SJSA1 (cell line): ENCODE results near the gene RBBP6. TPM values are rescaled to one million over a fixed set of nuclear protein-coding genes. Genes with fewer than 3 reads are reported as not detected.
A peak's percentile ranks its signal among the peaks of the same experiment; 100 is the strongest.
"Not testable (repeated sequence)": the region's sequence is repeated elsewhere in the genome, so short reads cannot be mapped to it uniquely, and the experiment has no call there.

ENCODE experiments used
- DNase-seq, 2 experiments: peaks; one replicate each; pipeline ENCODE4 v3.0.0-alpha.2; 2015 to 2020; ENCODE audit warnings: low spot score in 2 of 2, low read depth in 1 of 2
- H3K27ac ChIP-seq: fragments of 250-450 bp; sonication (Bioruptor Pico); 2 replicates; pipeline ENCODE4 v1.5.1; 2020; ENCODE audit warnings: mild to moderate bottlenecking, moderate library complexity
- H3K27me3 ChIP-seq: fragments of 250-450 bp; sonication (Bioruptor Pico); replicated peaks from 2 replicates; pipeline ENCODE4 v1.5.1; 2020; ENCODE audit warnings: mild to moderate bottlenecking, moderate library complexity
- H3K36me3 ChIP-seq: fragments of 250-450 bp; sonication (Bioruptor Pico); 2 replicates; pipeline ENCODE4 v1.5.1; 2020; ENCODE audit warnings: mild to moderate bottlenecking
- H3K4me1 ChIP-seq: fragments of 250-450 bp; sonication (Bioruptor Pico); replicated peaks from 2 replicates; pipeline ENCODE4 v1.6.1; 2021; ENCODE audit warnings: mild to moderate bottlenecking
- H3K4me3 ChIP-seq: fragments of 250-450 bp; sonication (Bioruptor Pico); 2 replicates; pipeline ENCODE4 v1.5.1; 2020; ENCODE audit warnings: mild to moderate bottlenecking
- H3K9me3 ChIP-seq: fragments of 250-450 bp; sonication (Bioruptor Pico); replicated peaks from 2 replicates; pipeline ENCODE4 v1.5.1; 2020; ENCODE audit warnings: mild to moderate bottlenecking
- total RNA-seq: library from RNA; depleted of rRNA; stranded (reverse); fragments of >200 nt; shearing (Covaris generic); gene quantifications from 2 replicates; pipeline ENCODE4 v1.2.3, GENCODE V29; 2014

RBBP6 gene
- total RNA-seq, 1 experiment from 2014 or later: 23.6 TPM

DNA sequence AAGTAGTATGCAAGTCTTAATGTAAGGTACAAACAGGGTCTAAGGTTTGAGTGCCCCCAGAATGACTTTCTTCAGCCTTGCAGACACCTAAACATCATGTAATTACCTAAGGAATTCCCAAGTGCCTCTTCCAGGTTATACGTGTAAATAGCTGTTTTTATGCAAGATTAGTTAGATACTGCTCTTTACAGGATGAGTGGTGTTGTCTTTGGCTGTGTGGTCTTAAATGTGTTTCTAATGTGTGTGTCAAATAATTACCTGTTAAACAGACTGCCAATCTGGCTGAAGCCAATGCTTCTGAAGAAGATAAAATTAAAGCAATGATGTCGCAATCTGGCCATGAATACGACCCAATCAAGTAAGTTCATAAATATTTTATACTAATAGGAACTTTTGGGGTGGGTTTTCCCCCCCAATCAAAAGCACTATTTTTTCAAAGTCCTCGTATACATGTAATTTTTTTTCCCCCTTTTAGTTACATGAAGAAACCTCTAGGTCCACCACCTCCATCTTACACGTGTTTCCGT lies 16.0 kb downstream of the RBBP6 start:
- Histone ChIP-seq H3K9me3 (no peaks in the 10 kb centered on the region), H3K36me3 (peaks cover 72% of the 10 kb centered on the region), H3K4me3 (no peak overlapping the region), H3K4me1 (no peaks in the 10 kb centered on the region; the same call in 1 of the 2 replicates), H3K27me3 (no peaks in the 10 kb centered on the region), H3K27ac (no peak overlapping the region)
- DNase-seq: no peak

GRCh38 chr16:24562811-24563210 lies 23.4 kb downstream of the RBBP6 start:
- Histone ChIP-seq H3K9me3 (no peaks in the 10 kb centered on the region), H3K27ac (no peak overlapping the region), H3K4me3 (no peak overlapping the region), H3K36me3 (peaks cover 92% of the 10 kb centered on the region), H3K4me1 (no peaks in the 10 kb centered on the region), H3K27me3 (no peaks in the 10 kb centered on the region)
- no peak for DNase-seq

DNA sequence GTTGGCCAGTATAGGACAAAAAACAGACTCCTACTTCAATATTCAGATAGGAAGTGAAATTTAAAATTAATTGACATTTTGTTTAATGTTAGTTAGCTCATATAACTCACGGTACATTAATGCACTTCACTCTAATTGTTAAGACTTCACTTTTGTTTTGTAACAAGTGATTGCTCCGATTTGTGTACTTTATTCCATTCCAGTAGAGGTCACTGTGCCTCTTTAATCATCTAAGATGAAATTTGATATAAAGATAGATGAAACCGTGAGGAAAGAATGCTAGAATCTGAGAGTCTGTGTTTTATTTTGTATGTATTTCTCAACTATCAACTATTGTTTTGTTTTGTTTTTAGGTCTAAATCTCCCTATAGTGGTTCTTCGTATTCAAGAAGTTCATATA lies 29.0 kb downstream of the RBBP6 start:
- DNase-seq: no peak
- Histone ChIP-seq H3K4me3 (no peak overlapping the region), H3K27me3 (no peaks in the 10 kb centered on the region), H3K9me3 (no peaks in the 10 kb centered on the region), H3K4me1 (no peaks in the 10 kb centered on the region), H3K27ac (no peak overlapping the region), H3K36me3 (peaks cover 96% of the 10 kb centered on the region)

DNA sequence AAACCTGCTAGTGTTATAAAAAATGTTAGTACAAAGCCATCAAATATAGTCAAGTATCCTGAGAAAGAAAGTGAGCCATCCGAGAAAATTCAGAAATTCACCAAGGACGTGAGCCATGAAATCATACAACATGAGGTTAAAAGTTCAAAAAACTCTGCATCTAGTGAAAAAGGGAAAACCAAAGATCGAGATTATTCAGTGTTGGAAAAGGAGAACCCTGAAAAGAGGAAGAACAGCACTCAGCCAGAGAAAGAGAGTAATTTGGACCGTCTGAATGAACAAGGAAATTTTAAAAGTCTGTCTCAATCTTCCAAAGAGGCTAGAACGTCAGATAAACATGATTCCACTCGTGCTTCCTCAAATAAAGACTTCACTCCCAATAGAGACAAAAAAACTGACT lies 31.7 kb downstream of the RBBP6 start:
- no peak for DNase-seq
- peaks cover 69% of the 10 kb centered on the region for H3K36me3 ChIP-seq
- H3K4me1 ChIP-seq: no peaks in the 10 kb centered on the region

DNA sequence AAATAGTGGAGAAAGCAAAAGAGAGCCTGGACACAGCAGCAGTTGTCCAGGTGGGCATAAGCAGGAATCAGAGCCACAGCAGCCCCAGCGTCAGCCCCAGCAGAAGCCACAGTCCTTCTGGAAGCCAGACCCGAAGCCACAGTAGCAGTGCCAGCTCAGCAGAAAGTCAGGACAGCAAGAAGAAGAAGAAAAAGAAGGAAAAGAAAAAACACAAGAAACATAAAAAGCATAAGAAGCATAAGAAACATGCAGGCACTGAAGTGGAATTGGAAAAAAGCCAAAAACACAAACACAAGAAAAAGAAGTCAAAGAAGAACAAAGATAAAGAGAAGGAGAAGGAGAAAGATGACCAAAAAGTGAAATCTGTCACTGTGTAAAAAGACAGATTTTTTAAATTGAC lies 32.7 kb downstream of the RBBP6 start:
- no peaks in the 10 kb centered on the region for H3K9me3 ChIP-seq
- H3K27me3 ChIP-seq: no peaks in the 10 kb centered on the region
- H3K36me3 ChIP-seq: peaks cover 60% of the 10 kb centered on the region
- no peaks in the 10 kb centered on the region for H3K4me1 ChIP-seq
- no peak overlapping the region for H3K27ac ChIP-seq
- H3K4me3 ChIP-seq: no peak overlapping the region
- DNase-seq: no peak

More for the DNA sequence above, 31.7 kb downstream of the RBBP6 start:
- no peaks in the 10 kb centered on the region for H3K9me3 ChIP-seq
- no peak overlapping the region for H3K4me3 ChIP-seq
- H3K27me3 ChIP-seq: no peaks in the 10 kb centered on the region
- no peak overlapping the region for H3K27ac ChIP-seq

DNA sequence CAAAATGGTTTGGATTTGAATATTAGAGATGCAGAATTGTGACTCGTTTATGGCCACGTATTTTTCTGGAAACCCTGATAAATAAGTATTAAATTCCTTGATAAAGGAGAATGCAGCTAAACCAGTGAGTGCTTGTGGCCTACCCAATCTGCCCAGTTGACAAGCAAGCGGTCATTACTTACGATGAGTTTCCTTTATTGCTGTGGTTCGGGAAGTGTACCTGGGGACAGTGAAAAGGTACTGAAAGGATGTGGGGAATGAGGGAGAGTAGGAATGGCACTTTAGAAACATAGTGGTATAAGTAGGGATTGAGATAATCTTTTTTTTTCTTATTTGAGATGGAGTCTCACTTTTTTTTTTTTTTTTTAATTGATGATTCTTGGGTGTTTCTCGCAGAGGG lies 33.8 kb downstream of the RBBP6 start:
- H3K36me3 ChIP-seq: peaks cover 49% of the 10 kb centered on the region
- H3K4me3 ChIP-seq: no peak overlapping the region
- no peaks in the 10 kb centered on the region for H3K4me1 ChIP-seq
- no peak overlapping the region for H3K27ac ChIP-seq
- H3K9me3 ChIP-seq: no peaks in the 10 kb centered on the region
- H3K27me3 ChIP-seq: no peaks in the 10 kb centered on the region
- DNase-seq: no peak

- not testable (repeated sequence) for H3K27me3 ChIP-seq, H3K9me3 ChIP-seq, H3K27ac ChIP-seq, DNase-seq, H3K4me1 ChIP-seq, H3K4me3 ChIP-seq
- peaks cover 32% of the 10 kb centered on the region for H3K36me3 ChIP-seq
Observed at GRCh38 chr16:24574515-24575485, 35.4 kb downstream of the RBBP6 start.

- H3K4me3 ChIP-seq, H3K27me3 ChIP-seq, H3K9me3 ChIP-seq, H3K27ac ChIP-seq, DNase-seq, H3K4me1 ChIP-seq: not testable (repeated sequence)
- H3K36me3 ChIP-seq: peaks cover 22% of the 10 kb centered on the region
Observed at GRCh38 chr16:24575791-24576190, 36.4 kb downstream of the RBBP6 start.

DNA sequence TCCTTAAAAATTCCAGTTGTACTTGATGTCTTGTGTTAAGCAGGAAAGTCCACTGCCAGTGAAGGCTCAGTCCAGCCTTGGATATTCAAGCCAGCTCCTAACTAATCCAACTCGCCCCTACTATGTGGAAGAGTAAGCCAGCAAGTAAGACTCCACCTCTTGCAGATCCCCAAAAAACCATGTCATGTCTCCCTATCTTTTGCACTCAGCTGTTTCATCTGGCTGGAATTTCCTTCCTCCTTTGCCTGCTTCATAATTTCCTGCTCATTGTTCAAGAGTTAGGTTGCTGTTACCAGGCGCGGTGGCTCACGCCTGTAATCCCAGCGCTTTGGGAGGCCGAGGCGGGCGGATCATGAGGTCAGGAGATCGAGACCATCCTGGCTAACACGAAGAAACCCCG lies 37.8 kb downstream of the RBBP6 start:
- Histone ChIP-seq H3K4me3 (no peak overlapping the region), H3K27ac (no peak overlapping the region), H3K36me3 (peaks cover 9% of the 10 kb centered on the region), H3K27me3 (no peaks in the 10 kb centered on the region), H3K9me3 (no peaks in the 10 kb centered on the region), H3K4me1 (no peaks in the 10 kb centered on the region)
- no peak for DNase-seq

- H3K9me3 ChIP-seq: no peaks in the 10 kb centered on the region
- peak overlapping the region; percentile 7; the same call in 1 of the 2 replicates for H3K27ac ChIP-seq
- peak in 1 of 2 experiments; percentile 47 for DNase-seq
- H3K4me1 ChIP-seq: peaks cover 7% of the 10 kb centered on the region
- no peak overlapping the region for H3K4me3 ChIP-seq
- H3K36me3 ChIP-seq: no peaks in the 10 kb centered on the region
- H3K27me3 ChIP-seq: no peaks in the 10 kb centered on the region
Observed at GRCh38 chr16:24580665-24581064, 41.3 kb downstream of the RBBP6 start.

GRCh38 chr16:24583494-24583893 lies 44.1 kb downstream of the RBBP6 start:
- DNase-seq: no peak
- peaks cover 10% of the 10 kb centered on the region for H3K4me1 ChIP-seq
- H3K9me3 ChIP-seq: no peaks in the 10 kb centered on the region
- H3K27me3 ChIP-seq: no peaks in the 10 kb centered on the region
- no peak overlapping the region for H3K27ac ChIP-seq
- no peaks in the 10 kb centered on the region for H3K36me3 ChIP-seq
- H3K4me3 ChIP-seq: no peak overlapping the region

DNA sequence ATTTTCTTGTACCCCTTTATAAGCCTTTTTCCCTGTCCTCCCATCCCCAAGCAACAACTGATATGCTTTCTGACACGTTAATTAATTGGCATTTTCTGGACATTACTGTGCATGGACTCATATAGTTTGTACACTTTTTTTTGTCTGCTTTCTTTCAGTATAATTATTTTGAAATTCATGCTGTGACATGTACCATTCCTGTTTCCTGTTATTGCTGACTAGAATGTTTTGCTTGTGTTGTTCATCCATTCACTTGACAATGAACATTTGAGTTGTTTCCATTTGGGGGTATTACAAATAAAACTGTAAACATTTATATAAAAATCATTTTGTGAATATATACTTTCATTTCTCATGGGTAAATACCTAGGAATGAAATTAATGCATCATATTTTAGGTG lies 50.6 kb downstream of the RBBP6 start:
- Histone ChIP-seq H3K4me1 (peaks cover 10% of the 10 kb centered on the region), H3K4me3 (no peak overlapping the region), H3K27me3 (no peaks in the 10 kb centered on the region), H3K27ac (no peak overlapping the region), H3K36me3 (no peaks in the 10 kb centered on the region), H3K9me3 (no peaks in the 10 kb centered on the region)
- DNase-seq: no peak

GRCh38 chr16:24598777-24599437 lies 59.5 kb downstream of the RBBP6 start:
- H3K4me1 ChIP-seq: no peaks in the 10 kb centered on the region
- no peak overlapping the region for H3K27ac ChIP-seq
- H3K4me3 ChIP-seq: no peak overlapping the region
- H3K9me3 ChIP-seq: no peaks in the 10 kb centered on the region
- H3K36me3 ChIP-seq: no peaks in the 10 kb centered on the region
- H3K27me3 ChIP-seq: no peaks in the 10 kb centered on the region
- no peak for DNase-seq

- Histone ChIP-seq H3K4me3 (no peak overlapping the region), H3K27me3 (peaks cover 4% of the 10 kb centered on the region; the same call in 1 of the 2 replicates), H3K27ac (no peak overlapping the region), H3K4me1 (peaks cover 3% of the 10 kb centered on the region; the same call in 1 of the 2 replicates), H3K36me3 (no peaks in the 10 kb centered on the region), H3K9me3 (no peaks in the 10 kb centered on the region)
- no peak for DNase-seq
Observed at GRCh38 chr16:24609417-24609739, 70.0 kb downstream of the RBBP6 start.
